Lung microvascular endothelial cell (primary cell): ENCODE data around the gene RASGRF2. TPM values are rescaled to one million over a fixed set of nuclear protein-coding genes. Genes with fewer than 3 reads are reported as not detected.

Source experiments
- DNase-seq, 2 donors: peaks; one replicate each; pipeline versions ENCODE4 v3.0.0 to v3.0.0-alpha.2; 2010; ENCODE audit warnings: low read depth in 2 of 2
- total RNA-seq: library from RNA; depleted of rRNA; stranded (reverse); fragments of >200 nt; gene quantifications from 2 replicates; pipeline ENCODE4 v1.2.1, GENCODE V29; 2014

The RASGRF2 gene
- total RNA-seq, 1 donor from 2014 or later: 20.6 TPM

DNA sequence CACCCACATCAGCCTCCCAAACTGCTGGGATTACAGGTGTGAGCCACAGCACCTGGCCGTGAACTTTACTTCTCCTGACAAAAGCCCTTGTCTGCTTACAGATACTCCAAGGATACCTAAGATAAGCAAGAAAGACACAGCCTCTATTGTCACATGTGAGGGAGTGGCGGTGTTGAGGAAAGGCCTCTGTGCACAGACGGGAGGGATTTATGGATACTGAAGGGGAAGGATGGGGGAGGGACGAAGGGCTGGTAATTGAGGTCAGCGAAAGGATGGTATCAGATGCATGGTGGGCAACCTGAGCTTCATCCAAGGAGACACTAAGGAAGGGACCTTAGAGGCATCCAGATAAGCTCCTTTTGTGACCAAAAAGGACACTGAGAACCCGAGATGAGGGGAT, 206.3 kb downstream of the RASGRF2 start:
- no peak for DNase-seq

DNA sequence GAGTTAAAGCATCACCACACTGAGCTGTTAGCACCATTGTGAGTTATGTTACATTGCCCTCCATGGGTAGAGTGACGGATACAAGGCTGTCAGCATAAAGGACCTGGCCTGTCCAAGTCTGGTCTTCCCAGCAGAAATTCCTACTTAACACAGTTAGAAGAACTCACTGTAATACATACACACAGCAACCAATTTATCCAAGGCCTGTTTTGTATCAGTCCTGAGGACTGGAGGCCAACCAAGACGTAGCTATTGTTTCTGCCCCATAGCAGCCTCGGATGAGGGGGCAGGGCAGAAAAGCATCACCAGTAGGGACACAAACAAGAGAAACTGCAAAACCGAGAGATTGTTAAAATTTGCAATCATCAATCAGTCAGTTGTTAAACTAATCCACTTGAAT, 206.9 kb downstream of the RASGRF2 start:
- no peak for DNase-seq

DNA sequence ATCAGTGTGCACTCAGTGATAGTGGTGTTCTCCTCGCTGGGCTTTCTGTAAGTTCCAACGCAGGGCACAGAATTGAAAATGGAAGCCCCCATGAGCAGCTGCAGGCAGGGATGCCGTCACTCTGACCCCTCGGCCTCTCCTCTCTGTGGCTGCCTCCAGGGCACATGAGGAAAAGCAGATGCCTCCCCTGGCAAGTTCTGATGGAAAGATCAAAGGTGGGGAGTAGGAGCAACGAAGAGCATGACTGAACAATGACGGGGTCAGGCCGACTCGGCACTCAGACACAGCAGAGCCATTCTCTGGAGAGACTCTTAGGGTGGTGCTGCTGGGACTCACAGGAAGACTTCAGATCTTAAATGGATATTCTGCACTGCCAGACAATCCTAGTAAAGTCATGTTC, 207.4 kb downstream of the RASGRF2 start:
- no peak for DNase-seq

DNA sequence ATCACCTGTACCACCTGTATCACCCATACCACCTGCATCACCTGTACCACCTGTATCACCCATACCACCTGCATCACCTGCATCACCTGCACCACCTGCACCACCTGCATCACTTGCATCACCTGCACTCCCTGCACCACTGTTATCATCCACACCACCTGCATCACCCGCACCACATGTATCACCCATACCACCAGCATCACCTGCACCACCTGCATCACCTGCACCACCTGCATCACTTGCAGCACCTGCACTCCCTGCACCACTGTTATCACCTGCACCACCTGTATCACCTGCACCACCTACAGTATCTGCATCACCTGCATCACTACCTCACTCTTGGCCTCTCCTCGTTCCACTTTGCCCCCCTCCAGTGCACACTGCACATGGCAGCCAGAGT, 209.8 kb downstream of the RASGRF2 start:
- DNase-seq: no peak

DNA sequence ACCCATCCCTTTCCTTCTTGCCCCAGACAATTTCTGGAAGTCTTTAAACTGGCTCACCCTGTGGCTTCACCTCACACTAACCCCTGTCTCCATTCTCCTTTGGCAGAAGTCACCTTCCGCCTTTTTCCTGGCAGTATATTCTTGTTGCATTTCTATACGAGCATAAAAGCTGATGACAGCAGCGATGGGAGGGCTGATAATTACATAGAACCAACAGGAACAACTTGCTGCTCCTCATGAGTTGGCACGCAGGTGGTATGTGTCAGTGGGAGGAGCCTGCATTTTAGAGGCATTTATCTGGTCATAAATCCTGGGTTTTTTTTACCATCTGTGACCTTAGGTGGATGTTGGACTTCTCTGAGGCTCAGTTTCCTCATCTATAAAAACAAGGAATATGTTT, 211.6 kb downstream of the RASGRF2 start:
- DNase-seq: peak in 1 of 2 donors; percentile 48

DNA sequence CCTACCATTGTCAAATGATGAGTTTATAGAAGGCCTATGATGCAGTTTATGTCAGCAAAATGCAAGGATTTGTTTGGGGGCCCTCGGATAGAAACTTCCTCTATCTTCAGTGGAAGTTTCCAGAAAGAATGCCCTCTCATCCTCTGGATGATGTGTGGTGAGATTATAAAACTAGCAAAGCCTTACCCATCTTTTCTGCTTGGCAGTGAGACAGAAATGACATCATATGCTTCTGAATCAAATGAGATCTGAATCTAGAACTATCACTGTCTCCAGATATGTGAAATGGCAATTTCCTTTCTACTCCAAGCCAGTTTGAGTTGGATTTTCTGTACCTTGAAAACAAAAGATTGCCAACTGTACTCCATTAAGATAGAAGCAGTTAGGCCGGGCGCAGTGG, 212.5 kb downstream of the RASGRF2 start:
- no peak for DNase-seq

DNA sequence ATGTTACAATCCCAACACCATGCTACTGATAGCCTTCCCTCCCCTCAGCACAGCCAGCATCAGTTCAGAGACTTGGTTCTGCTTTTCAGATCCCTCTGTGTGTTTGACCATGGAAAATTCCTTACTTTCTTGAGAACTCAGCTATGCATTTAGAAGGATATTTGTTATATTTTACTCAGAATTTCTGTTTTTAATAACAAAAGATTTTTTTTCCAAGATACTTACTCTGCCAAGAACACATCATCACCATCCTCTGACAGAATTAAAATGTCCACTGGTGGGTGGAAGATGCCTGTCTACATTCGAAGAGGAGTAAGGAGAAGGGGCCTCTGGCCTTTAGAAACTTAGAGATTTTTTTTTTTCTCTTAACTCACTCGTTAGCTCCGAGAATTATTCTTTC, 216.9 kb downstream of the RASGRF2 start:
- DNase-seq: no peak

DNA sequence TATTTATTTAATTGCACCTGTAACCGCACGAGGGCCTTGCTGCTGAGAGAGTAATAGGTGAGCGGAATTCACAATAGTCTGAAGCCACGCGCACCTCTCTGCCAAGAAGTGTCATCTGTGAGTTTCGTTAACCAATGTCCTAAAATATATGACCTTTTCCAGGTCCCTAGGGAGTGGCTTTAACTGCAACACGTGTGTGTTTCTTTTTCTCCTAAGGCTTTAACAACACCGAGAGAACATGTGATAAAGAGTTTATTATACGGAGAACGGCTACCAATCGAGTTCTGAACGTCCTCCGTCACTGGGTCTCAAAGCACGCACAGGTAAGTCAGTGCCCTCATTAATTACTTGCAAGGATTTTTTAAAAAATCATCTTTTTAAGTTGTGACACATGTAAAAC, 219.8 kb downstream of the RASGRF2 start:
- no peak for DNase-seq

DNA sequence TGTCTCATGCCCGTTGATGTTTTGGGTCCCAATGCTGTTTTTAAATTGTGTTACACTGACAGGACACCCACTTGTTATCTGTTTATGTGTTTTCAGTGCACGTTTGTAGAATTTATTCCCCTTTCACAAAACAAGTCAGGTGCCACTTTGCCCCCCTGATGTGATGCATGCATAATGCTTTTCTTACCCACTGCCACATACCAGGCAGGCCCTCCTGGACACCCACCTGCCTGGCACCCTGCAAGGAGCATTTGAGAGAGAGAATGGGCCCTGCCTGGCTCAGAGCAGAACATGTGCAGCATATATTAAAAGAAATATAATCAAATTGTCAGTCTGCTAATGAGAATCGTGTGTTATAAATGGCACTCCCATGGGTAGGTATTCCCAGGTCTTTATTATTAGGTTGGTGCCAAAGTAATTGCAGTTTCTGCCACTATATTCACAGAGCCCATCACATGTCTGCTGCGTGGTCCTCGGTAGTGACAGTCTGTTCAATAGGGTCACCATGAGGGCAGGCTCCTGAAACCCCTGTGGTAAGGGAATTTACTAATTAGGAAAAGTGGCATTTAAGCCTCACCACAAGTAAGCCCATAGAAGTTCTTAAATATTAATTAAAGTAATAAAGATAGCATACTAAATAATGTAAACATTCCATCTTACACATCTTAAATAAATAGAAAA, 220.8 kb downstream of the RASGRF2 start:
- no peak for DNase-seq

DNA sequence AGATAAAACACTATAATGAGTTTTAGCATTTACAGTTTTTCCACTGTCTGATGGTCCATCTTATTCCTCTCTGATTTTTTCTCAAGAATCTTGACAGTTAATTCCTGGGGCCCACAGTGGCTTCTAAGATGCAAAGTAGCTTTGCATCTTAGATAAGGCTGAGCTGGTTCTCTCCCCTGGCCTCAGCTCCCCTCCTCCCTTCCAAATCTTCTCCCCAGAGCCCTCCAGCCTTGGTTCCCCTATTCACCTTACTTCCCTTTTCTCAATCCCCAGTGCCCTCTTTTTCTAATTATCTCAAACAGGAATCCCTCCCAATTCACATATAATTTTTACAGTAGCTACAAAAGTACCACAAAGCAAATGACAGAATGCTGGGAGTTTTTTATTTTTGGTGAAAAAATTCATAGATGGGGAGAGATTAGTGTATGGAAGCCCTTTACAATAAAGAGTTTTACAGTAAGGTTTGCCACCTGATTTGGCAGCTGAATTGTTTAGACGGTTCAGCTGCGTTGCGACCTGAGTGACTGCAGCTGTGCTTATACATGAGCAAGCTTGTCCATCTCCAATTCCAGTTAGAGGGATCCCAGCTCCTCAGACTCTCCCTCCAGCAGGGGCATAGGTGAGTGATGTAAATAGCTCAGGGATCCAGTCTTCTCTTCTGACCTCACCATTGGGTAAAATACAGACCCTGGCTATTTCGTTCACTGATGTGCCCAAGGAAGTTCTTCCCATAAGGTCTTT, 221.6 kb downstream of the RASGRF2 start:
- DNase-seq: no peak

DNA sequence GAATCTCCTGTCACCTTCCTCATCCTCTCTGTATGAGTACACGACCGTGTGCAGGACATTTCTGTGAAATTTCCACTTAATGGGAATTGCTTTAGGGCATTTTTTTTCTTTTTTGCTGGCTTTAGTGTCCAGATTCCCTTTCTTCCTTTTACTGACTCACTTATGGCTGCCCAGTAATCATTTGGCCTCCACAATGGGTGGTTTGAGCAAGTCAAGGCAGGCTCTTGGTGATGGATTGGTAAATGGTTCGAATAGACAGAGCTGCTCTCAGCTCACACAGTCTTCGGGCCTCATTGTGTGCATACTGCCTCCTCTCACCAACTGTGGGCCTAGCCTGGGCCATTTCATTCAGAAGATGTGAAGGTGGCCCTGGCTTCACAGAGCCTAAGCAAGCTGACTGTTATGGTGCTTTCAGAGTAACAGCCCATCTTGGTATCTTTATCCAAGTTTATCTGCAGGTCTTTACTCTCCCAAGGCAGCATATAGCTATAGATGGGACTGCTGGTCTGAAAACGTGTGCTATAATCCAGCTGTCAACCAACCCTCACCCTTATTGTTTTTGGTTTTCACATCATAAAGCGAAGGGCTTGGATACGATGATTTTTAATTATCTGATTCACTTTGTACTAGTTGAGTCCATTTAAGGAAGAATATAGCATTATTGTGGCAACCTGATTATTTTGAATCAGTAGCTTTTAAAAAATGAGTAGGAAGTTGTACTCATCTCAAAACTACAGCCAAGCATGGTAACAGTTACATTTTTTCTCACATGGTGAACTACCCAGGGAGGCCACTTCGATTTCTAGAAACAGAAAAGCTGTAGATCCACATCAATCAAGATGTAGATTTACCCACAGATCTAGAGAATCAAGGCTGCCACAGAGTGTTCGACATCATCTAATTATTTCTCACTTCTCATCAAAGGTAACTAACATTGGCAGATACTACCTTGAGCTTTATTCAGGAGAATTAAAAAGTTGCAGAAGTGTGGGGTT, 222.5 kb downstream of the RASGRF2 start:
- no peak for DNase-seq

DNA sequence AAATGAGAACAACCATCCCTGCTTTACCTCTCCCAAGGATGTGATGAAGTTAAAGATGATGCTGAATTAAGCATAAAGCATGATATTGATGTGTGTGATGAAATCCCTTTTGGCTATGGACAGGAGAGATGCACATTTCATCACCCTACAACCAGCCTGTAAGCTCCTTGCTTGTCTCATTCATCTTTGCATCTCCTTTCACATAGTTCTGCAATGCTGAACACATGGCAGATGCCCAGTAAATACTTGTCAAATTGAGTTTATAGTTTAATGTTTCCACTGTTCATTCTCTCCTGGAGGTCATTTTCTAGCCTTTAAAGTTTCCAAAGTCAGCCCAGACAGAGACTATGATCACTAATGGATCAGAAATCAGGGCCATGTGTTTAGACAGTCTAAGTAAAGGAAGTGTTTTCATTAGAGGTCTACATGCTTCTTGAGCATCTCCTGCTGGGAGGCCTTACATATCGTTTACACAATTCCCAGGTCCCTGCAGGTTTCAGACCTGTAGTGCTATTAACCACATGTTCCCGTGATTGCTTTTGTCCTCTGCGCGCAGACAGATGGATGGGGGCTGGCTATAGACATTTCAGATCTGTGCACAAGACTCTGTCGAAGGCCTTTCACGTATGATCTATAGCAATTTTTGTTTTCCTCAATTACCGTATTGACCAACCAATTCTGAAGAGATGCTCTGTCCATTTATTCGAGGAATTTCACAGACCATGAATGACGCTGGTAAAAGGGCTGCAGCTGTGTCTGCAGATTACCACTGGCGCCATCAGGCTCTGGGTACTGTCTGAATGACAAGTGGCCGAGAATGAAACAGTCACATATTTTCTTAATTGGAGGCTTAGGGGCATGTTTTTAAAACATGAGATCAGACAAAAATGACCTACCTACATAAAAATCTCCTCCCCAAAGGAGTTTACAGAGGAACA, 223.9 kb downstream of the RASGRF2 start:
- DNase-seq: no peak

DNA sequence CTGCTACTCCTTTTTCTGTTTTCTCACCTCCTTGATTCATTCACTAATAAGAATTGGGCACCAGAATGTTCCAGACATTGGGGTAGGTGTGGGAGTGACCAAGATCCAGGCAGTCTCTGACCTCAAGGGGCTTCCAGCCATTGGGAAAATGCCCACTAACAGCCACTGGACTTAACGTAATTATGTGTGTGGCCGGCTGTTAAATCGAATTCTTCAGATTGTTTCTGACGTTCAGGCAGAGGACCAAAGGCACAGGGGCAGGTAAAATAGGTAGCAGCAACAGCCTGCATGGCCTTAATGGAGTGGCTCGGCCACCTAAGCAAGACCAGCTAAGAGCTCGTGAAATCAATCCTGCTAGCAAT, 224.6 kb downstream of the RASGRF2 start:
- DNase-seq: no peak

DNA sequence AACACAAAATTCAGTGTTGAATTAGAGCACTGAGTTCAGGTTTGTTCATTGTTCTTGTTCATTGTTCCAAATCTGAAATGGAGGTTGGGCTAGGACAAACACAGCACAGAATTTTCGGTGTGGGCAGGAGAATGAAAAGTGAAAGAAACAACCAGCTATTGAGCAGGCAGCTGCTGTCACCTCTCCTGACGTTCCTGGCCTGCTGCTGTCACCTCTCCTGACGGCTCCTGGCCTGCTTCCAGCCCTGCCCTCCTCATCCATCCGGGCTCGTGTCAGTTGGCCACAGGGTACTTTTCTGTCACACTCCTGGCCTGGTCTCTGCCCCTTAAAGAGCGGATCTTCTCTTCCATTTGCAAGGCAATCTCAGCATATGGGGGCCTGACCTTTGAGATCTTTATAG, 227.7 kb downstream of the RASGRF2 start:
- peak in 1 of 2 donors; percentile 81 for DNase-seq

DNA sequence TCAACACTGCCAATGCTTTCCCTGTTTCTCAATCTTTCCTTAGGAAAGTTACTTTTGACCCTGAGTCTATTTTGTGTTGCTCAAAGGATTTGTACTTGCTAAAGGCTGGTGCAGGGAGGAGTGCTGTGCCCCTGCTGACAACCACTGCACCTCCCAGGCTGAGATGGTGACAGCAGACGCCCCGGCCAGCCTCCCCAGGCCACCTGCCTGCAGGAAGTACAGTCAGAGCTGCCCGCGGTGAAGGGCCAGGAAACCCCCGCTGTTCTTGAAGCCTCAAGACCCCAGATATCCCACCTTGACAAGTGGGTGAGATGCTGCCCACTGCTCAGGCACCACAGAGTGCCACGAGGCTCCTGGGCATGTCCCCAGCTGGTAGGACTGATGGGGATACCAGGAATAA, 228.8 kb downstream of the RASGRF2 start:
- DNase-seq: no peak

DNA sequence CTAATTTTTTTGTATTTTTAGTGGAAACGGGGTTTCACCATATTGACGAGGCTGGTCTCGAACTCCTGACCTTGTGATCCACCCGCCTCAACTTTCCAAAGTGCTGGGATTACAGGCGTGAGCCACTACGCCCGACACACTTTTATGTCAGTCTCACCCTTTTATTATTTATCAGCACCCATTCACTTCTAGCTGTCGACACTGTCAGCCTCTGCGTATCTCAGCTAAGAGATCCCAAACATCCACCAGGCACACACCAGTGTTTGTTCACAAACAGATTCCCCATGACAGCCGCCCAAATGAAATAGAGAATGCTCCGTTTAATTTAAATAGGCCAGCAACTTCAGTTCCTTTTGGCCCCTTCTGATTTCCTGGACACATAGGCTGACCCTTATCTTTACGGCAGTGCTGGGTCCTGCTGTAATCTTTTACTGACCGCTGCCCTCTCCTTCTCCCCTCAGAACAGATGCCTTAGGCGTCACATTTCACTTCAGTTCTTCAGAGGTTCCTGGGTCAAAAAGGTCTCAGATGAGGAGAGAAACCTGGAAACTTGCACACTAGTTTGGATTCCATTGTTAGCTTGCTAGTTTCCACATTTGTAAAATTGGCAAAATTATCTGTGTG, 229.8 kb downstream of the RASGRF2 start:
- DNase-seq: no peak

DNA sequence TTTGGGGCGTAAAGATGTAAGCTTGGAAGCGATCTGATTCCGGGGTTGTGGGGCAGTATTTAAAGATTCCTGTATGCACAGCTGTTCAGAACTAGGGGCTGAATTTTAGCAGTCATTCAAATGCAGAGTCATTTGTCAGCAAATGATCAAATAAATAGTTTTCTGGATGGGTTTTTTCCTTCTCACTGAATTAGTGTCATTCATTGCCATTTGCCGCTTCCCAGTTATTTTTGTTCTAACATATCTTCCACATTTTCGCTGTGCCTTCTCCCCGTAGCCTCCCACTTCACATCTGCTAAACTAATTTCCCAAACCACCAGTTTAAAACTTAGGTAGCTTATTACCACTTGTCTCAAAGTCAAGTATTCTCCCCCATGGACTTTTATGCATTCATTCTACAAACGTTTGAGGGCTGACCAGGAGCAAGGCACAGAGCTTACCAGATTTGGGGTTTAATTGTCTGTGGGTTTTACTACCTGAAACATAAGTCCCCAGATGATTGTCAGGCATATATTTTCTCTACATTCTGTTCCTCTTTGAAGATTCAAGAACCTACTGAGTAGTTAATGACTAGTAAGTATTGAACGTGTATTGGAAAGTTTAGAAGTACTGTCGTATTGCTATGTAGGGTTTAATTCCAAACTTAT, 231.7 kb downstream of the RASGRF2 start:
- DNase-seq: no peak

DNA sequence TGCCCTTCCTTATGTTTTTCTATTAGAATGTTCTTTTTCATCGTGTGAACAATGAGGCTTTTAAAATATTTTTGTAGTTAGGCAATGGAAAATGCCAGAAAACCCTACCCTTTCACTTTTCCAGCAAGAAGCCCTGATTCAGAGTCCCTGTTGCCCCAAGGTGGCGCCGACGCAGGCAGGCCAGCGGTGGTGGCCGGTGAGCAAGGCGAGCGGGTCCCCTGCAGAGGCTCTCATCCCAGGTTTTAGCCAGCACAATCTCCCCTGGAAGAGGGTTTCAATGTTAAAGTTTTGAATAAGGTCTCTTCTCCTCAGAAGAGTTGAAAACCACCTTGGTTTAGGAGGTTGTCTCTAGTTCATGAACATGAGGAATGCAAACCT, 232.2 kb downstream of the RASGRF2 start:
- no peak for DNase-seq

DNA sequence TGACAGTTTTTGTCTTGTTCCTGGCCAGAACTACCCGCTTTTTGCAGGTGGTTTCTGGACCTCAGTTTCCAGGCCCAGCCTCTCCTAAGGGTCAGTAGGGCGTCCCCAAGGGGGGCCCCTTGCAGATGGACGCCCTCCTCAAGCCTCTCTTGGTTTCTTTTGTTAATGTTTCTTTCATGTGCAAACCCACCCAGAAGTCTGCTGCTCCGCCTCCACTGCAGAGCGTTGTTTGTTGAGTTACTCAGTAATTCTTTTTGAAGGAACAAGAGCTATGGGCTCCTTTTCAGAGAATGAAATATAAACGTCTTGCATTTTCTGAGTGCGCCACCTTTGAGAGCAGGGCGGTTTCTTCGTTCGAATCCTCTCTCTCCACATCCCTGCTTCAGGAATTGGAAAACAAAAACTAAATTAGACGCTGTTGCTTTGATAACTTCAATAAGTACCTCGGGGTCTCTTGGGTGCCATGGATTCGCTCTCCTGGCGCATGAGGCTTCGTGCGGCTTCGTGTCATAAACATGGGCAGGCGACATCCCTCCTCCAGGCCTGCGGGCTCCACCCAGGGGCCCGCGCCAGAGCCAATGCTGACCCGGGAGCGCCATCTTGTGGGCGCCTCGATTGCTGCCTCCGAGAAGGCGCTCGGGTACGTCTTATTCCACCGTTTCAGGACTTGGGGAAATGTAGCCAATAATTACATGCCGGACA, 234.6 kb downstream of the RASGRF2 start:
- peak; percentile 72 to 80 for DNase-seq
